Measurements from ENCODE around the gene PLEKHG5.
"Not testable (repeated sequence)": the region's sequence is repeated elsewhere in the genome, so short reads cannot be mapped to it uniquely, and the experiment has no call there.

Gene PLEKHG5

DNA sequence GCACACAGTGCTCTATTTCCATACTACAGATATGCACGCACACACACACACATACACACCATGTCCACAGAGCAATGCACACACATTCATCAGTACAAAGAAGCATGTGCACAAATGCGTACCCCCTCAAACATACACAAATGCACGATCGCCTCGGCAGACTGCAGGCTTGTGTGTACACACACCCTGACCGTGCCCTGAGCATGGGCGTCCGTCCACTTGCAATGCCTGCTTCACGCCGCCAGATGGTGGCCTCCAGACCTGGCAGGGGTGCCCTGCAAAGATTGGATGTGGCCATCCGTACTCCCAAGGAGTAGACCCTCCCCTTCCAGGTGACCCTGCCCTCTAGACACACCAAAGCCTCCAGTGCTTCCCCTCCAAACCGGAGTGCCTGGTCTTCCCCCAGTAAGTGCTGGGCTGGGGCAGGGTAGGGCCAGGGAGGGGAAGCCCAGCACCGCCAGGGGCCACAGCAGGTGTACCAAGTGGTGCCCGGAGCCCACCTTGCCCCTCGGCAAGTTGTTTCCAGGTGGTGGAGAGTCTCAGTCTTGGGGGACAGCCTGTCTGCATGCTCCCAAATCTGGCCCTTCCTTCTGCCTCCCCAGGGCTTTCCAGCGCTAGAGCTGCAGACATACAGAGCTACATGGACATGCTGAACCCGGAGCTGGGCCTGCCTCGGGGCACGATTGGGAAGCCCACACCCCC, 46.3 kb downstream of the PLEKHG5 start:
- DNase-seq (ENCODE audit: low spot score): no peak

GRCh38 chr1:6444377-6444776, 47.1 kb downstream of the PLEKHG5 start:
- no peak for DNase-seq (ENCODE audit: low spot score)

GRCh38 chr1:6443339-6444115, 47.9 kb downstream of the PLEKHG5 start:
- no peak for DNase-seq (ENCODE audit: low spot score)

DNA sequence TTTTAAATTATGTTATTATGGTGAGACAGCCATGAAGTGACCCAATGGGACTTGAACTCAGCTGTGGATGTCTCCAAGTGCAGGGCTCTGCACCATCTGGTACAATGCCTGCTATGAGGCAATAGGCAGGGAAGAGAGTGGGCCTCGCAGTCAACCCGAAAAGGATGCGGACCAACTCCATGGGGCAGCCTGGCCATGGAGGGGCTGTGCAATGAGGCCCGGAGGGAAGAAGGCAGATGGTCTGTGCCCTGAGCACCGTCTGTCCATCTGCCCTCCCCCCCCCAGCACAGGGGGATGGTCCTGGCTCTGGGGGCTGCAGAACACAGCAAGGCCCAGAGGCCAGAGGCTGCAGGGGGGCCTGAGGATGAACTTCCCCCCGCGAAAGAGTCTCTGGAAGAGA, 49.9 kb downstream of the PLEKHG5 start:
- no peak for DNase-seq (ENCODE audit: low spot score)

GRCh38 chr1:6440198-6441126, 51.0 kb downstream of the PLEKHG5 start:
- DNase-seq (ENCODE audit: low spot score): peak; percentile 79

DNA sequence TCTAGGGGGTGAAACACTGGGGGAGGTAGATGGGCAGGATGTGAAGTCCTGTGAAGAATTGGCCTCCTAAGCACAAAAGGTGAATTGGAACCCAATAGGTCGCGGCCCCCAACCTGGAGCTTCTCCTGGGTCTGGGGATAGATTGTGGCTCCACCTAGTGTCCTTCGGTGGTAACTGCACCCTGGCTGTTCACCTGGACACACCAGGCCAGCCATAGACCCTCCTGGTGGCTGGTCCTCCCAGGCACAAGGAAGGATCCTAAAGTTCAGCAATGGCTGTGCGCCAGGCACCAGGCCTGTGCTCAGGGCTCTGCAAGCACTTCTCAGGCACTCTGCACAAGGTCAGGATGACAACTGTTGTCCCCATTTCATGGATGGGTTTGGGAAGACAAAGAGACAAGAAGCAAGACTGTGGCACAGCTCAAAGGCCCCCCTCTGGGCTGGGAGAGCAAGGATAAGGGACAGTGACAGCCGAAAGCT, 53.4 kb downstream of the PLEKHG5 start:
- DNase-seq (ENCODE audit: low spot score): peak; percentile 87

GRCh38 chr1:6437012-6437700, 54.3 kb downstream of the PLEKHG5 start:
- not testable (repeated sequence) for DNase-seq (ENCODE audit: low spot score)

DNA sequence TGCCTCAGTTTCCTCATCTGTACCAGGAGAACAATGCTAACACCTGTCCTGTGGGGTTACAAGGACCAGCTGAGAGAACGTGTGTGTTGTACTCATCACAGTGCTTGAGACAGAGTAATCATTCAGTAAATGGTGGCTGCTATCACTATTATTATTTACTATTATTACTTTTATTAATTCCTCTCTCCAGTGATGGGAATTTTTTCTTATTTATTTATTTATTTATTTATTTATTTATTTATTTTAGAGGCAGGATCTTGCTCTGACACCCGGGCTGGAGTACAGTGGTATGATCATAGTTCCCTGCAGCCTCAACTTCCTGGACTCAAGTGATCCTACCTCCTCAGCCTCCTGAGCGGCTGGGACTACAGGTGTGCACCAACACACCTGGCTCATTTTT, 55.2 kb downstream of the PLEKHG5 start:
- DNase-seq (ENCODE audit: low spot score): not testable (repeated sequence)

GRCh38 chr1:6435547-6435946, 55.9 kb downstream of the PLEKHG5 start:
- DNase-seq (ENCODE audit: low spot score): no peak

GRCh38 chr1:6435129-6435528, 56.3 kb downstream of the PLEKHG5 start:
- no peak for DNase-seq (ENCODE audit: low spot score)

- DNase-seq (ENCODE audit: low spot score): no peak
Measured at GRCh38 chr1:6434186-6434585, 57.3 kb downstream of the PLEKHG5 start.

GRCh38 chr1:6431645-6432579, 59.6 kb downstream of the PLEKHG5 start:
- DNase-seq (ENCODE audit: low spot score): not testable (repeated sequence)

GRCh38 chr1:6429660-6430411, 61.6 kb downstream of the PLEKHG5 start:
- DNase-seq (ENCODE audit: low spot score): not testable (repeated sequence)

- DNase-seq (ENCODE audit: low spot score): not testable (repeated sequence)
Measured at GRCh38 chr1:6428453-6428852, 63.0 kb downstream of the PLEKHG5 start.

- DNase-seq (ENCODE audit: low spot score): no peak
Measured at GRCh38 chr1:6427441-6428390, 63.8 kb downstream of the PLEKHG5 start.

GRCh38 chr1:6426972-6427350, 64.5 kb downstream of the PLEKHG5 start:
- no peak for DNase-seq (ENCODE audit: low spot score)

- DNase-seq (ENCODE audit: low spot score): no peak
Measured at GRCh38 chr1:6426277-6426971, 65.0 kb downstream of the PLEKHG5 start.

GRCh38 chr1:6425658-6426057, 65.8 kb downstream of the PLEKHG5 start:
- DNase-seq (ENCODE audit: low spot score): no peak

All from germinal center (tissue), 1 donor.